H1 (cell line): Measurements from ENCODE around the gene SYT2. TPM values are rescaled to one million over a fixed set of nuclear protein-coding genes. Genes with fewer than 3 reads are reported as not detected.
A peak's percentile ranks its signal among the peaks of the same experiment; 100 is the strongest.

Experiments used
- CTCF ChIA-PET: fragments of 300-600 bp; sonication (Branson Sonifier 250); formaldehyde crosslinking; loops from one replicate; lab custom pipeline; 2021; ENCODE audit not compliant: partially characterized antibody; lab: Charles Lee
- POLR2A ChIA-PET: fragments of 300-600 bp; sonication (Branson Sonifier 250); formaldehyde crosslinking; loops from one replicate; lab custom pipeline; 2021; ENCODE audit warnings: inconsistent platforms; ENCODE audit not compliant: partially characterized antibody; lab: Charles Lee
- DNase-seq, 2 experiments: peaks; one replicate each; pipeline versions ENCODE4 v3.0.0 to v3.0.0-alpha.2; 2010 to 2022; ENCODE audit warnings: low spot score in 2 of 2, low read depth in 1 of 2, mixed read lengths in 1 of 2
- FAIRE-seq: peaks from 2 replicates; lab custom pipeline; 2011; peaks lifted over from hg19 to GRCh38; lab: Jason Lieb, UNC
- H2AFZ ChIP-seq: 2 replicates; pipeline ENCODE4 v1.8.1; 2012; ENCODE audit warnings: low read length, inconsistent platforms
- H2AK5ac ChIP-seq: 2 replicates; pipeline ENCODE4 v1.6.1; 2013; ENCODE audit warnings: low read depth, low read length
- H2BK120ac ChIP-seq: replicated peaks from 2 replicates; pipeline ENCODE3; 2013; ENCODE audit warnings: low read depth, low read length, inconsistent platforms
- H2BK12ac ChIP-seq: 2 replicates; pipeline ENCODE4 v1.6.1; 2013; ENCODE audit warnings: low read depth, low read length
- H2BK15ac ChIP-seq: 2 replicates; pipeline ENCODE4 v1.6.1; 2013; ENCODE audit warnings: low read length
- H2BK20ac ChIP-seq: 2 replicates; pipeline ENCODE4 v1.6.1; 2013; ENCODE audit warnings: low read length
- H2BK5ac ChIP-seq: 2 replicates; pipeline ENCODE4 v1.6.1; 2013; ENCODE audit warnings: low read depth, low read length
- H3K14ac ChIP-seq: 2 replicates; pipeline ENCODE4 v1.6.1; 2013; ENCODE audit warnings: inconsistent platforms; ENCODE audit not compliant: insufficient read length
- H3K18ac ChIP-seq: 2 replicates; pipeline ENCODE4 v1.6.1; 2013; ENCODE audit warnings: low read length; ENCODE audit errors: extremely low read depth
- H3K23ac ChIP-seq: 2 replicates; pipeline ENCODE4 v1.6.1; 2013; ENCODE audit warnings: inconsistent platforms; ENCODE audit not compliant: insufficient read length
- H3K23me2 ChIP-seq: 2 replicates; pipeline ENCODE4 v1.6.1; 2013; ENCODE audit warnings: low read depth, low read length
- H3K27ac ChIP-seq: 2 replicates; pipeline ENCODE4 v1.6.1; 2011; ENCODE audit warnings: low read depth, low read length, inconsistent platforms
- H3K27me3 ChIP-seq, 4 experiments: replicated peaks in 1 of 4; 1 replicate in 1 of 4; 2 replicates in 3 of 4; pipeline versions ENCODE4 v1.6.1 to v1.8.1; 2011 to 2013; ENCODE audit warnings: low read length in 3 of 4, mild to moderate bottlenecking in 3 of 4, inconsistent platforms in 2 of 4, mixed read lengths in 2 of 4, moderate library complexity in 1 of 4; ENCODE audit not compliant: control insufficient read depth in 3 of 4, insufficient read depth in 3 of 4; ENCODE audit errors: extremely low read depth in 1 of 4
- H3K36me3 ChIP-seq, 4 experiments: 2 replicates each; pipeline versions ENCODE4 v1.6.1 to v1.8.1; 2011 to 2013; ENCODE audit warnings: mild to moderate bottlenecking in 4 of 4, low read length in 3 of 4, moderate library complexity in 2 of 4, control low read depth in 1 of 4, inconsistent platforms in 1 of 4; ENCODE audit not compliant: insufficient read depth in 4 of 4, control insufficient read depth in 2 of 4
- H3K4ac ChIP-seq: replicated peaks from 2 replicates; pipeline ENCODE3; 2013; ENCODE audit warnings: low read length, low read depth, mixed read lengths, inconsistent platforms; ENCODE audit not compliant: insufficient read length
- H3K4me1 ChIP-seq, 4 experiments: replicated peaks in 1 of 4; 1 replicate in 1 of 4; 2 replicates in 3 of 4; pipeline versions ENCODE4 v1.6.1 to v1.8.1; 2011 to 2013; ENCODE audit warnings: low read length in 3 of 4, inconsistent platforms in 2 of 4, mixed read lengths in 1 of 4; ENCODE audit not compliant: insufficient read depth in 4 of 4, control insufficient read depth in 3 of 4
- H3K4me2 ChIP-seq, 2 experiments: 2 replicates each; pipeline versions ENCODE4 v1.6.1 to v1.8.1; 2011 to 2013; ENCODE audit warnings: low read depth in 2 of 2, low read length in 2 of 2, control low read depth in 1 of 2, inconsistent platforms in 1 of 2, mild to moderate bottlenecking in 1 of 2; ENCODE audit not compliant: insufficient read depth in 1 of 2
- H3K4me3 ChIP-seq, 4 experiments: fragments of 200-600, 300-600 bp in 1 of 4; sonication (generic), shearing (Covaris generic), sonication (Bioruptor Twin) in 1 of 4; 2 replicates each; pipeline versions ENCODE4 v1.5.1 to v1.8.1; 2011 to 2016; ENCODE audit warnings: low read length in 4 of 4, low read depth in 3 of 4, control low read depth in 2 of 4, inconsistent platforms in 2 of 4, mild to moderate bottlenecking in 2 of 4, mixed read lengths in 1 of 4, moderate library complexity in 1 of 4; ENCODE audit not compliant: insufficient read depth in 2 of 4; ENCODE audit errors: extremely low read depth in 1 of 4
- H3K56ac ChIP-seq: replicated peaks from 2 replicates; pipeline ENCODE3; 2013; ENCODE audit warnings: low read depth, mild to moderate bottlenecking, mixed read lengths, low read length, inconsistent platforms; ENCODE audit not compliant: insufficient read length
- H3K79me1 ChIP-seq: 2 replicates; pipeline ENCODE4 v1.6.1; 2013; ENCODE audit warnings: low read depth, low read length, control low read depth
- H3K79me2 ChIP-seq, 2 experiments: 2 replicates each; pipeline versions ENCODE4 v1.6.1 to v1.8.1; 2012 to 2013; ENCODE audit warnings: low read length in 2 of 2, mild to moderate bottlenecking in 2 of 2, inconsistent platforms in 1 of 2; ENCODE audit not compliant: insufficient read depth in 2 of 2, control insufficient read depth in 1 of 2
- H3K9ac ChIP-seq, 4 experiments: replicated peaks in 1 of 4; 1 replicate in 1 of 4; 2 replicates in 3 of 4; pipeline versions ENCODE4 v1.6.1 to v1.8.1; 2011 to 2013; ENCODE audit warnings: low read depth in 3 of 4, low read length in 3 of 4, control low read depth in 2 of 4, mild to moderate bottlenecking in 2 of 4, moderate library complexity in 2 of 4, inconsistent platforms in 1 of 4; ENCODE audit errors: extremely low read depth in 1 of 4
- H3K9me3 ChIP-seq, 2 experiments: 2 replicates each; pipeline versions ENCODE4 v1.6.1 to v1.8.1; 2012 to 2013; ENCODE audit warnings: mild to moderate bottlenecking in 2 of 2, moderate library complexity in 2 of 2, control low read depth in 1 of 2, inconsistent platforms in 1 of 2, low read depth in 1 of 2, low read length in 1 of 2, mixed read lengths in 1 of 2; ENCODE audit not compliant: insufficient read depth in 2 of 2
- H4K20me1 ChIP-seq, 2 experiments: replicated peaks in 1 of 2; 2 replicates each; pipeline versions ENCODE3 to v1.8.1; 2011 to 2013; ENCODE audit warnings: inconsistent platforms in 2 of 2, low read length in 2 of 2, mild to moderate bottlenecking in 1 of 2; ENCODE audit not compliant: insufficient read depth in 2 of 2, control insufficient read depth in 1 of 2
- H4K5ac ChIP-seq: 2 replicates; pipeline ENCODE4 v1.6.1; 2013; ENCODE audit warnings: low read length, low read depth, mixed read lengths, inconsistent platforms; ENCODE audit not compliant: insufficient read length
- H4K8ac ChIP-seq: 2 replicates; pipeline ENCODE4 v1.8.0; 2013; ENCODE audit warnings: mild to moderate bottlenecking, moderate library complexity, low read length, inconsistent platforms; ENCODE audit not compliant: insufficient read depth; ENCODE audit errors: extremely low read depth
- H4K91ac ChIP-seq: replicated peaks from 2 replicates; pipeline ENCODE3; 2013; ENCODE audit warnings: low read length, mixed read lengths, inconsistent platforms; ENCODE audit not compliant: insufficient read length
- BACH1 ChIP-seq: IDR thresholded peaks from 2 replicates; pipeline ENCODE4 v1.6.1; 2012; ENCODE audit warnings: low read length, improper control_type of control experiment
- BCL11A ChIP-seq, 2 experiments: IDR thresholded peaks; one replicate each; pipeline ENCODE4 v1.6.1; 2011; ENCODE audit warnings: low read depth in 2 of 2, low read length in 2 of 2, mild to moderate bottlenecking in 2 of 2
- CBX8 ChIP-seq: fragments of 300-800, 300-1000 bp; sonication (generic); IDR thresholded peaks from 2 replicates; pipeline ENCODE4 v1.7.1; 2016; ENCODE audit warnings: low read depth, low read length, borderline replicate concordance
- CREB1 ChIP-seq: IDR thresholded peaks from 2 replicates; pipeline ENCODE4 v1.6.1; 2012; ENCODE audit warnings: inconsistent platforms
- CTBP2 ChIP-seq: IDR thresholded peaks from 2 replicates; pipeline ENCODE4 v1.7.0; 2011; ENCODE audit warnings: borderline replicate concordance, mild to moderate bottlenecking, moderate library complexity, mixed read lengths, low read length; ENCODE audit not compliant: insufficient read depth, insufficient read length
- JUN ChIP-seq: IDR thresholded peaks from 2 replicates; pipeline ENCODE4 v1.6.1; 2011; ENCODE audit warnings: low read depth, mild to moderate bottlenecking, improper control_type of control experiment, low read length
- NRF1 ChIP-seq: IDR thresholded peaks from 2 replicates; pipeline ENCODE4 v1.6.1; 2011; ENCODE audit warnings: mild to moderate bottlenecking, low read depth, low read length, improper control_type of control experiment
- SP1 ChIP-seq: IDR thresholded peaks from 2 replicates; pipeline ENCODE4 v1.6.1; 2011; ENCODE audit warnings: low read depth, low read length
- TAF7 ChIP-seq: optimal IDR thresholded peaks from 2 replicates; pipeline ENCODE3; 2011; ENCODE audit warnings: low read depth, mild to moderate bottlenecking, inconsistent platforms, low read length, moderate library complexity, borderline replicate concordance
- WGBS, 2 experiments: shearing (Covaris generic) in 1 of 2; methylation state at CpG; one replicate each; pipeline versions ENCODE4 v1.1.6 to v1.1.7; 2013 to 2015; ENCODE audit warnings: low lambda C conversion rate in 2 of 2, mixed read lengths in 2 of 2, inconsistent platforms in 1 of 2, low coverage in 1 of 2, missing lambda C conversion rate in 1 of 2; ENCODE audit not compliant: insufficient replicate concordance in 2 of 2, insufficient coverage in 1 of 2, insufficient read length in 1 of 2; ENCODE audit errors: extremely low coverage in 1 of 2, missing lambda C conversion rate in 1 of 2; 5-methylcytosine and 5-hydroxymethylcytosine counted together
- polyA plus RNA-seq, 7 experiments: library from polyadenylated mRNA; depleted of rRNA in 3 of 7; stranded (reverse) in 5 of 7; unstranded in 2 of 7; fragments of >200 nt in 5 of 7; fragments of 200-250 nt in 2 of 7; gene quantifications; 1 replicate in 5 of 7; 2 replicates in 1 of 7; 4 replicates in 1 of 7; pipeline versions ENCODE4 v1.2.1 to v1.2.3, GENCODE V29; 2011 to 2013; ENCODE audit warnings: missing spikeins in 2 of 7, mixed read lengths in 2 of 7
- total RNA-seq: library from RNA; stranded (reverse); fragmentation: NEBNext Ultra II Directional; extraction: Animal tissue kit (Norgen Biotek cat#: 25700); gene quantifications from 2 replicates; pipeline ENCODE4 v1.2.1, GENCODE V29; 2021
- TF ChIP-seq, protein P1 (sequence below): IDR thresholded peaks from 2 replicates; pipeline ENCODE4 v1.6.1; 2011; ENCODE audit warnings: low read length, improper control_type of control experiment

Gene SYT2
- total and polyA plus RNA-seq, 2 of the 8 experiments (the other 6 are each of a cell fraction or from before 2014, with no cell fraction given) = 2.8 to 11.0 TPM

- Histone ChIP-seq H3K36me3 (no peaks in the 10 kb centered on the region), H3K23me2 (no peaks in the 10 kb centered on the region), H3K79me2 (no peaks in the 10 kb centered on the region), H3K4ac (no peak overlapping the region), H2BK20ac (no peak overlapping the region), H4K91ac (no peak overlapping the region), H2AFZ (no peak overlapping the region), H3K4me1 (peaks cover 0 to 27% (median 19%) of the 10 kb centered on the region in 4 experiments; a peak in 6 of 7 replicates), H2BK5ac (no peak overlapping the region), H3K23ac (no peak overlapping the region), H2AK5ac (no peak overlapping the region), H4K8ac (no peak overlapping the region), H4K20me1 (no peaks in the 10 kb centered on the region), H2BK12ac (no peak overlapping the region), H3K9ac (no peak overlapping the region), H3K4me3 (peak overlapping the region in 1 of 4 experiments; percentile 0; a peak in 1 of 8 replicates), H3K9me3 (no peaks in the 10 kb centered on the region), H3K56ac (no peak overlapping the region), H4K5ac (peak overlapping the region; percentile 12), H2BK15ac (no peak overlapping the region), H3K27ac (no peak overlapping the region), H3K27me3 (no peaks in the 10 kb centered on the region), H2BK120ac (no peak overlapping the region), H3K79me1 (no peaks in the 10 kb centered on the region), H3K4me2 (peak overlapping the region; percentile 12 to 26; a peak in 2 of 4 replicates), H3K14ac (no peak overlapping the region), H3K18ac (no peak overlapping the region; the same call in 1 of the 2 replicates)
- CTCF ChIA-PET = interaction anchor here (0.6 to 10.1 kb wide), 20 partner anchors 9 to 238 kb away, joined by 3 to 78 read pairs (median 4); no protein-coding TSS in a partner anchor
- 54% methylated on average over 2 of the region's 2 CpGs; no CpG with 5 or more reads in 1 of the 2 experiments for whole genome bisulfite sequencing, 2 experiments
- FAIRE-seq (no peak), DNase-seq (no peak)
- POLR2A ChIA-PET = interaction anchor here (0.9 to 1.2 kb wide), 2 partner anchors 9 to 11 kb away, joined by 3 to 4 read pairs; no protein-coding TSS in a partner anchor
- no peak for TF ChIP-seq CBX8
- TF ChIP-seq CREB1 = no peak
- no peak for TF ChIP-seq NRF1
- no peak for TF ChIP-seq SP1
- TF ChIP-seq JUN = no peak
- TF ChIP-seq, protein P1, sequence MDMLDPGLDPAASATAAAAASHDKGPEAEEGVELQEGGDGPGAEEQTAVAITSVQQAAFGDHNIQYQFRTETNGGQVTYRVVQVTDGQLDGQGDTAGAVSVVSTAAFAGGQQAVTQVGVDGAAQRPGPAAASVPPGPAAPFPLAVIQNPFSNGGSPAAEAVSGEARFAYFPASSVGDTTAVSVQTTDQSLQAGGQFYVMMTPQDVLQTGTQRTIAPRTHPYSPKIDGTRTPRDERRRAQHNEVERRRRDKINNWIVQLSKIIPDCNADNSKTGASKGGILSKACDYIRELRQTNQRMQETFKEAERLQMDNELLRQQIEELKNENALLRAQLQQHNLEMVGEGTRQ = no peak
- no peak for TF ChIP-seq CTBP2
- no peak for TF ChIP-seq BCL11A (IDR thresholded peaks at IDR 0.05; ENCODE audit: low read depth in 2 of 2, low read length in 2 of 2)
- no peak for TF ChIP-seq TAF7
- no peak for TF ChIP-seq BACH1
Measured at GRCh38 chr1:202577381-202577780, 132.9 kb downstream of the SYT2 start.
